ENCODE results near the gene LLGL2.

DNA sequence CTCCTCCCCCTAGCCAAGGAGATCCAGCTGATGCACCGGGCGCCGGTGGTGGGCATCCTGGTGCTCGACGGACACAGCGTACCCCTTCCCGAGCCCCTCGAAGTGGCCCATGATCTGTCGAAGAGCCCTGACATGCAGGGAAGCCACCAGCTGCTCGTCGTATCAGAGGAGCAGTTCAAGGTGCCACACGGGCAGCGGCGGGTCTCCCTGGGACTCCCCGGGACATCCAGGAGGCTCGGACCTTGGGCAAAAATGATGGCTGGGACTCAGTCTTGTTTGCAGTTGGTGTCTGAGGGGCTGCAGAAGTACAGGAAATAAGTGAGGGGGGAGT, 46.4 kb downstream of the LLGL2 start:
- TF ChIP-seq CTCF (IDR thresholded peaks at IDR 0.05) (no peak), POLR2A (IDR thresholded peaks at IDR 0.05) (no peak)

All from vagina (tissue), 2 donors.